HFFc6 (cell line): ENCODE measurements around the gene GCAT. TPM values are rescaled to one million over a fixed set of nuclear protein-coding genes. Genes with fewer than 3 reads are reported as not detected.

Experiments used
- DNase-seq: peaks from one replicate; pipeline ENCODE4 v3.0.0-alpha.2; 2018
- H3K27ac Mint-ChIP-seq: 2 replicates; pipeline ENCODE4 v1.8.0; 2020; ENCODE audit warnings: mild to moderate bottlenecking, mixed read lengths
- H3K27me3 Mint-ChIP-seq: 2 replicates; pipeline ENCODE4 v1.8.0; 2021; ENCODE audit warnings: mild to moderate bottlenecking, moderate library complexity, mixed read lengths; ENCODE audit not compliant: insufficient read depth
- H3K36me3 Mint-ChIP-seq: 2 replicates; pipeline ENCODE4 v1.8.0; 2021; ENCODE audit warnings: low read depth, mixed read lengths
- H3K4me1 Mint-ChIP-seq: 2 replicates; pipeline ENCODE4 v1.8.0; 2020; ENCODE audit warnings: low read depth, mixed read lengths
- H3K4me3 Mint-ChIP-seq: 2 replicates; pipeline ENCODE4 v1.8.0; 2020; ENCODE audit warnings: mild to moderate bottlenecking, moderate library complexity, mixed read lengths
- H3K9me3 Mint-ChIP-seq: 2 replicates; pipeline ENCODE4 v1.8.0; 2020; ENCODE audit warnings: mild to moderate bottlenecking, mixed read lengths
- CTCF ChIP-seq: fragments of 200-600 bp; sonication (generic); IDR thresholded peaks from 2 replicates; pipeline ENCODE4 v1.5.0; 2021; ENCODE audit warnings: antibody characterized with exemption, mild to moderate bottlenecking
- total RNA-seq, 6 experiments: library from RNA; stranded (reverse); fragmentation: NEBNext Ultra II Directional; extraction: Animal tissue kit (Norgen Biotek cat#: 25700); gene quantifications; 2 replicates in 1 of 6; 3 replicates in 5 of 6; pipeline ENCODE4 v1.2.3, GENCODE V29; 2021

The GCAT gene
- total RNA-seq, 6 experiments from 2014 or later = 27.6 to 42.3 (median 29.2) TPM

GRCh38 chr22:37806409-37807333, 1.1 kb upstream of the GCAT start:
- peak; percentile 9 for TF ChIP-seq CTCF
- peak overlapping the region; percentile 91 for H3K4me3 Mint-ChIP-seq
- H3K36me3 Mint-ChIP-seq = no peaks in the 10 kb centered on the region; the same call in 1 of the 2 replicates
- peaks cover 5% of the 10 kb centered on the region for H3K27me3 Mint-ChIP-seq
- H3K9me3 Mint-ChIP-seq = no peaks in the 10 kb centered on the region
- DNase-seq = peak; percentile 81
- H3K4me1 Mint-ChIP-seq = peaks cover 48% of the 10 kb centered on the region
- peak overlapping the region; percentile 84 for H3K27ac Mint-ChIP-seq

GRCh38 chr22:37808294-37808657, 542 bp downstream of the GCAT start:
- H3K27me3 Mint-ChIP-seq = peaks cover 5% of the 10 kb centered on the region; the same call in 1 of the 2 replicates
- peak; percentile 46 for DNase-seq
- H3K4me3 Mint-ChIP-seq = peak overlapping the region; percentile 91
- H3K4me1 Mint-ChIP-seq = peaks cover 37% of the 10 kb centered on the region
- TF ChIP-seq CTCF = no peak
- H3K36me3 Mint-ChIP-seq = no peaks in the 10 kb centered on the region; the same call in 1 of the 2 replicates
- peak overlapping the region; percentile 84 for H3K27ac Mint-ChIP-seq
- no peaks in the 10 kb centered on the region for H3K9me3 Mint-ChIP-seq

- Mint-ChIP-seq H3K36me3 (no peaks in the 10 kb centered on the region; the same call in 1 of the 2 replicates), H3K27me3 (peaks cover 5% of the 10 kb centered on the region), H3K4me3 (no peak overlapping the region), H3K4me1 (peaks cover 30% of the 10 kb centered on the region), H3K27ac (peak overlapping the region; percentile 60), H3K9me3 (no peaks in the 10 kb centered on the region)
- no peak for DNase-seq
- TF ChIP-seq CTCF = no peak
Observed at GRCh38 chr22:37809672-37810333, 2.1 kb downstream of the GCAT start.

- no peaks in the 10 kb centered on the region for H3K36me3 Mint-ChIP-seq
Observed at GRCh38 chr22:37811867-37812266, 4.1 kb downstream of the GCAT start.

More at GRCh38 chr22:37811867-37812266, 4.1 kb downstream of the GCAT start:
- no peak for TF ChIP-seq CTCF
- no peak for DNase-seq
- peaks cover 13% of the 10 kb centered on the region for H3K4me1 Mint-ChIP-seq
- H3K27me3 Mint-ChIP-seq = peaks cover 2% of the 10 kb centered on the region
- no peak overlapping the region for H3K4me3 Mint-ChIP-seq
- H3K27ac Mint-ChIP-seq = no peak overlapping the region
- no peaks in the 10 kb centered on the region for H3K9me3 Mint-ChIP-seq
